Measurements from ENCODE around the gene SCART1.
"Not testable (repeated sequence)": the region's sequence is repeated elsewhere in the genome, so short reads cannot be mapped to it uniquely, and the experiment has no call there.

Gene SCART1

GRCh38 chr10:133422807-133423771, 30.7 kb upstream of the SCART1 start:
- Histone ChIP-seq H3K79me2 (peaks cover 7% of the 10 kb centered on the region), H3K4me2 (ENCODE audit: low read length) (no peak overlapping the region), H3K4me3 (ENCODE audit: low read depth, low read length) (no peak overlapping the region), H3K36me3 (ENCODE audit: control insufficient read depth, insufficient read depth, low read length) (no peaks in the 10 kb centered on the region), H2AFZ (no peak overlapping the region), H3K27me3 (ENCODE audit: control insufficient read depth, insufficient read depth, low read length) (peaks cover 3% of the 10 kb centered on the region), H3K27ac (no peak overlapping the region), H3K9me3 (ENCODE audit: control insufficient read depth, low read length) (no peaks in the 10 kb centered on the region), H3K9ac (no peak overlapping the region), H3K4me1 (no peaks in the 10 kb centered on the region)
- no peak for TF ChIP-seq CTCF (IDR thresholded peaks at IDR 0.05)

- H3K9ac ChIP-seq; H3K79me2 ChIP-seq; H2AFZ ChIP-seq; H3K9me3 ChIP-seq (ENCODE audit: control insufficient read depth, low read length); H3K27me3 ChIP-seq (ENCODE audit: control insufficient read depth, insufficient read depth, low read length); H3K27ac ChIP-seq; H3K4me2 ChIP-seq (ENCODE audit: low read length); H3K4me1 ChIP-seq; H3K36me3 ChIP-seq (ENCODE audit: control insufficient read depth, insufficient read depth, low read length); H3K4me3 ChIP-seq (ENCODE audit: low read depth, low read length): not testable (repeated sequence)
Observed at GRCh38 chr10:133424102-133424501, 29.6 kb upstream of the SCART1 start.

- H3K4me3 ChIP-seq (ENCODE audit: low read depth, low read length); H3K9ac ChIP-seq; H2AFZ ChIP-seq; H3K79me2 ChIP-seq; H3K27me3 ChIP-seq (ENCODE audit: control insufficient read depth, insufficient read depth, low read length); H3K9me3 ChIP-seq (ENCODE audit: control insufficient read depth, low read length); H3K36me3 ChIP-seq (ENCODE audit: control insufficient read depth, insufficient read depth, low read length); H3K4me2 ChIP-seq (ENCODE audit: low read length); H3K27ac ChIP-seq; H3K4me1 ChIP-seq: not testable (repeated sequence)
Observed at GRCh38 chr10:133424601-133425000, 29.1 kb upstream of the SCART1 start, which contains the start of gene SPRN. SPRN (minus strand) TSS chr10:133424625; CDS start chr10:133423681, 944 bp downstream.

- not testable (repeated sequence) for H3K79me2 ChIP-seq; H3K36me3 ChIP-seq (ENCODE audit: control insufficient read depth, insufficient read depth, low read length); H2AFZ ChIP-seq; H3K4me1 ChIP-seq; H3K4me3 ChIP-seq (ENCODE audit: low read depth, low read length); H3K27me3 ChIP-seq (ENCODE audit: control insufficient read depth, insufficient read depth, low read length); H3K9ac ChIP-seq; H3K9me3 ChIP-seq (ENCODE audit: control insufficient read depth, low read length); H3K27ac ChIP-seq; H3K4me2 ChIP-seq (ENCODE audit: low read length)
Observed at GRCh38 chr10:133429571-133429970, 24.2 kb upstream of the SCART1 start.

GRCh38 chr10:133431888-133432613, 21.7 kb upstream of the SCART1 start:
- not testable (repeated sequence) for H3K79me2 ChIP-seq; H3K4me1 ChIP-seq; H3K9me3 ChIP-seq (ENCODE audit: control insufficient read depth, low read length); H3K27ac ChIP-seq; H3K4me2 ChIP-seq (ENCODE audit: low read length); H3K36me3 ChIP-seq (ENCODE audit: control insufficient read depth, insufficient read depth, low read length); H3K4me3 ChIP-seq (ENCODE audit: low read depth, low read length); H2AFZ ChIP-seq; H3K27me3 ChIP-seq (ENCODE audit: control insufficient read depth, insufficient read depth, low read length); H3K9ac ChIP-seq

- H3K27ac ChIP-seq; H3K9ac ChIP-seq; H2AFZ ChIP-seq; H3K36me3 ChIP-seq (ENCODE audit: control insufficient read depth, insufficient read depth, low read length); H3K9me3 ChIP-seq (ENCODE audit: control insufficient read depth, low read length); H3K4me1 ChIP-seq; H3K4me3 ChIP-seq (ENCODE audit: low read depth, low read length); H3K79me2 ChIP-seq; H3K4me2 ChIP-seq (ENCODE audit: low read length); H3K27me3 ChIP-seq (ENCODE audit: control insufficient read depth, insufficient read depth, low read length): not testable (repeated sequence)
Observed at GRCh38 chr10:133432789-133433188, 21.0 kb upstream of the SCART1 start.

GRCh38 chr10:133438711-133439273, 15.0 kb upstream of the SCART1 start:
- Histone ChIP-seq H3K4me3 (ENCODE audit: low read depth, low read length) (no peak overlapping the region), H3K4me1 (no peaks in the 10 kb centered on the region), H3K27me3 (ENCODE audit: control insufficient read depth, insufficient read depth, low read length) (no peaks in the 10 kb centered on the region), H3K9ac (no peak overlapping the region), H2AFZ (no peak overlapping the region), H3K79me2 (no peaks in the 10 kb centered on the region), H3K27ac (no peak overlapping the region), H3K36me3 (ENCODE audit: control insufficient read depth, insufficient read depth, low read length) (no peaks in the 10 kb centered on the region), H3K9me3 (ENCODE audit: control insufficient read depth, low read length) (no peaks in the 10 kb centered on the region), H3K4me2 (ENCODE audit: low read length) (no peak overlapping the region)
- no peak for TF ChIP-seq CTCF (IDR thresholded peaks at IDR 0.05)
